Epidermal melanocyte (primary cell): ENCODE results near the gene TRIM45.
A peak's percentile ranks its signal among the peaks of the same experiment; 100 is the strongest.

Experiments used
- DNase-seq: peaks from one replicate; pipeline ENCODE4 v3.0.0; 2011; ENCODE audit warnings: low spot score; ENCODE audit not compliant: insufficient read length

TRIM45 gene

DNA sequence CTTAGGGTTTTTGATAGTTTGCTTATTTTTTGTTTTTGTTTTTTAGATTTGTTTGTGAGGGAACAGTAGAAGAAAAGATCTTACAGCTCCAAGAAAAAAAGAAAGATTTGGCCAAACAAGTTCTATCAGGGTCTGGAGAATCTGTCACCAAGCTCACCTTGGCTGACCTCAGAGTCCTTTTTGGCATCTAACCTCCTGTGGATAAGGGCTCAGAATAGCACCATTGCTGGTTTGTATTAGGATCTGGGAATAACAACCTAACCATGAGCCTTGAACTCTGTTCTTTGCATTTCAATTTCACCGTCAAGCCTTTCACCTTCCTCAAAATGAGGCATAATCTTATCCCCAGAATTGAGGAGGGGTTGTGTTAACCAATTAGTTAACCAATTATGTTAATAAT, 20.2 kb downstream of the TRIM45 start:
- DNase-seq, result no peak

DNA sequence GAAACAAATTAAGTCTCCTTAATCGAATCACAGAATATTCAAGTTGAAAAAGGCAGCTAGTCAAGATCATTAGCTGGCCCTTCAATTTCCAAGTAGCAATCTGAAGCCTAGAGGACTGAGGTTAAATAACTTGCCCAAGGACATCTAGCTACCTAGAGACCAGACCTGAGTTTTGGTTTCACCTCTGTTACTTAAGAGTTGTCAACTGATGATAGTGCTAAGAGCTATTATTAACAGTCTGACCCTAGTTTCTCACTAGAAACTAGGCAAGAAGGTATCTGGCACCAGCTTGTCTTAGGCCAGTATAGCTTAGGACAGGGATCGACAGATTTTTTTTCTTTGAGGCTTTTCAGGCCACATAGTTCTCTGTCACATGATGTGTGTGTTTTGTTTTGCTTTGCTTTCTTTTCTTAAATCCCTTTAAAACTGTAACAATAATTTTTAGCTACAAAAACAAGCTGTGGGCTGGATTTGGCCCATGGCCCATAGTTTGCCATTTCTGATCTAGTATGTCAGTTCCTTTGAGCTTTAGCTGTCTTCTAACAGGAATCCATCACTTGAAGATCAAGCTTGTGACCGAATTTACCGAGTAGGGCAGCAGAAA, 23.2 kb downstream of the TRIM45 start:
- no peak for DNase-seq

DNA sequence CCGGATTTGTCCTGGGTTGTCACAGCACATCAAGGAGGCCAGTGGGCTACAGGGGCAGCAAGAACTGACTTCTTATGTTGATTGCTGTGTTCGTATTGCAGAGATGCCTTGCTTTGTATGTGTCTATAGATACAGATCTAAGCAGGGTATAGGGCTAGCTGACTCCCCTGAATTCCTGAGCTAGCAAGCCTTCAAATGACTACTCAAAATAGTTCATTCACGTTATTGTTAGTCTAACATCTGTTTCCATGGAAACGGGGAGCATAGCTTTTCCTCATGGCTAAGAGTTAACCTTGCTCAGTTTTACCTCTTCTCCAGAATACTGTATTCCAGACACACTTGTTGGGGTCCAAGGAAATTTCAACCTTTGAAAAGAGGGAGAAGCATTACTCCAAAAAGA, 24.1 kb downstream of the TRIM45 start:
- DNase-seq, result no peak

DNA sequence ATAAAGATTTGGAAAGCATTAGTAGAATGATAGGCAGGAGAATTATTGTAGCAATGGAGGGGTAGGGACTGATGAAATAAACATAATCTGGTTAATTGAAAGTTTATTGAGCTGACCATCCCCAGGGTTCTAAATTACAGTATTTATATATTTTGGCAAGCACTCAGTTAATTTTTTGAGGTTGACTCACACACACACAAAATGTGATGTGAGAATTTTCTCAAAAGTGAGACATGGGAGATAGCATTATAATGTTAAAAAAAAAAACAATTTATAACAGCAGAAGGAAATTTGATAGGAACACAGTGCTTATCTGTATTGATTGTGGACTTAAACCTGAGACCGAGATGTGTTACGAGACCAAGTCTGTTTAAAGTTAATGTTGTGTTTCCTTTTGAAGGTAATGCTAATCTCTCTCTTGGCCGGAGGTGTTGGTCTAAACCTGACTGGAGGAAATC, 24.6 kb downstream of the TRIM45 start:
- DNase-seq, result no peak

GRCh38 chr1:117094841-117095604, 26.5 kb downstream of the TRIM45 start:
- DNase-seq, result no peak

GRCh38 chr1:117093870-117094621, 27.5 kb downstream of the TRIM45 start:
- no peak for DNase-seq

- peak; percentile 40 for DNase-seq
Observed at GRCh38 chr1:117093091-117093534, 28.4 kb downstream of the TRIM45 start.

DNA sequence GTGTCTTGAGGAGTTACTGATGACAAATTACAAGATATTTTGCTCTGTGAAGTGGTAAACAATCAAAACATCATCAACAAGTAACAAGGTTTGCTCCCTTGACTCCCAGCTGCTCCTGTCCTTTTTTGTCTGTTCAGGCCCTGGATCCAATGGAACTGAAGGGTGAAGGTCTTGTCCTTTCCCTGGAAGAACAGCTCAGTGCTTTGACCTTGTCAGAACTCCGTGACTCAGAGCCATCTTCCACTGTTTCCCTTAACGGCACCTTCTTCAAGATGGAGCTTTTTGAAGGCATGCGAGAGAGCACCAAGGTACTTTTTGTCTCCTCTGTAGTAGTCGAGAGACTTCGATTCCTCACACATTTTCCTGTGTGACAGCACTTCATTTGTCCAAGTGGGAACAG, 29.0 kb downstream of the TRIM45 start:
- no peak for DNase-seq

GRCh38 chr1:117089996-117090395, 31.6 kb downstream of the TRIM45 start:
- no peak for DNase-seq

DNA sequence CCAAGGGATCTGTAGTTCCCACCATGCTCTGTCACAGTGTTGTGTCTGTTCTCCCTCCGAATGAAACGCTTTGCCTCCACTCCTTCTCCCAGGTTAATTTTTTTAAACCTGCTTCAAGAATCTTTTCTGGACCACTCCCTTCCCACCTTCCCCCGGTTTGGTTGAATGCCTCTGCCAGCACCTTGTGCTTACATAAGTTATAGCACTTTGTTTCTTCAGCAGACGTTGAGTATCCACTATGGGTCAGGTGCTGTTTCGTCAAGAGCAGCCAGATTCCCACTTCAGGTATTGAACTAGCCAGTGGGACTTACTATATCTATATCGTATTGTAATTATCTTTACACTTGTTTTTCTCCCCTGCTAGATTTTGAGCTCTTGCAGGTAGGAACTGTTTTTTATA, 33.9 kb downstream of the TRIM45 start:
- no peak for DNase-seq

- no peak for DNase-seq
Observed at GRCh38 chr1:117084231-117084630, 37.3 kb downstream of the TRIM45 start.

GRCh38 chr1:117079737-117080136, 41.8 kb downstream of the TRIM45 start:
- DNase-seq, result no peak

- no peak for DNase-seq
Observed at GRCh38 chr1:117077267-117077666, 44.3 kb downstream of the TRIM45 start.

GRCh38 chr1:117076648-117077047, 44.9 kb downstream of the TRIM45 start:
- no peak for DNase-seq

- no peak for DNase-seq
Observed at GRCh38 chr1:117070124-117070523, 51.4 kb downstream of the TRIM45 start.

GRCh38 chr1:117069220-117069844, 52.2 kb downstream of the TRIM45 start:
- DNase-seq, result no peak

GRCh38 chr1:117068580-117068979, 53.0 kb downstream of the TRIM45 start:
- DNase-seq, result no peak

GRCh38 chr1:117067533-117068370, 53.8 kb downstream of the TRIM45 start:
- DNase-seq, result peak; percentile 68

GRCh38 chr1:117066367-117066766, 55.2 kb downstream of the TRIM45 start:
- DNase-seq, result no peak

DNA sequence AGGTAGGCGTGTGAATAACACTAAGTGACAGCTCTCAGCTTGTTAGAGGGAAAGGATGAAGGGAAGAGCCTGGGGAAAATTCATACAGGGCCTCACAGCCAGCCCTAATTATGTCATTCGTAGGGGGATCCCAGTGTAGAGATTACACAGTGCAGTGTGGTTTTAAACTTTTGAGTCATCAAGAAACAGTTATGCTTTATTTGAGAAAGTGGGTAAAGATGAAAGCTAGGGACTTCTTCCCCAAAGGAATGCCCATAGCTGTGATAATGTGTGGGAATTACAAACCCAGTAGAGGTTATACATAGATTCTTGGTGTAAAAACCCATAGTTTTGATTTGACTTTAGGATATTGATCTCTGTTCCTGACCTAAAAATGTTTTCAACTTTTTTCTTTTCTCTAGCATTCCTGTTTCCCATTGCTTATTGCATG, 59.5 kb downstream of the TRIM45 start:
- no peak for DNase-seq
